K562 (cell line): Measurements from ENCODE around the gene CCDC17. TPM values are rescaled to one million over a fixed set of nuclear protein-coding genes. Genes with fewer than 3 reads are reported as not detected.

Experiments used
- ATAC-seq: fragments of 200-7000 bp; cut with Tn5 transposase; 3 replicates; pipeline ENCODE4 v1.9.1; 2020; ENCODE audit warnings: moderate library complexity
- BruUV-seq: library from RNA; stranded (reverse); fragments of 400-500 nt; replicated peaks from 2 replicates; lab custom pipeline; 2021; lab: Mats Ljungman, UMichigan
- CTCF ChIA-PET: fragments of 300-600 bp; formaldehyde crosslinking; extraction: SDS; loops from one replicate; lab custom pipeline; 2021; ENCODE audit warnings: low intra/inter-chr PET ratio; lab: Yijun Ruan, JAX
- POLR2A ChIA-PET: fragments of 300-600, 350-650 bp; sonication (Branson Sonifier 250); formaldehyde crosslinking; extraction: SDS; loops from one replicate; lab custom pipeline; 2021; ENCODE audit warnings: antibody characterized with exemption, inconsistent platforms; lab: Yijun Ruan, JAX
- DNase-seq, 4 experiments: peaks; one replicate each; pipeline versions ENCODE4 v3.0.0 to v3.0.0-alpha.2; 2011 to 2018; ENCODE audit warnings: low spot score in 3 of 4, mixed read lengths in 3 of 4; ENCODE audit errors: extremely low read depth in 1 of 4
- FAIRE-seq: peaks from 2 replicates; lab custom pipeline; 2011; peaks lifted over from hg19 to GRCh38; lab: Jason Lieb, UNC
- H2AFZ ChIP-seq: 2 replicates; pipeline ENCODE4 v1.6.0; 2011; ENCODE audit warnings: low read depth, low read length, control low read depth, inconsistent platforms
- H3K27ac ChIP-seq: fragments of 200-600 bp; 3 replicates; pipeline ENCODE4 v1.8.0; 2011; ENCODE audit warnings: low read depth, mild to moderate bottlenecking, control low read depth, inconsistent platforms, low read length, moderate library complexity, mixed read lengths; ENCODE audit errors: extremely low read depth
- H3K27me3 ChIP-seq, 2 experiments: fragments of 300-600 bp in 1 of 2; 2 replicates in 1 of 2; 3 replicates in 1 of 2; pipeline versions ENCODE4 v1.6.0 to v1.8.0; 2011; ENCODE audit warnings: inconsistent platforms in 2 of 2, low read length in 2 of 2, mild to moderate bottlenecking in 1 of 2, mixed read lengths in 1 of 2, moderate library complexity in 1 of 2; ENCODE audit not compliant: control insufficient read depth in 2 of 2, insufficient read depth in 2 of 2
- H3K36me3 ChIP-seq: fragments of 300-600 bp; 3 replicates; pipeline ENCODE4 v1.8.0; 2011; ENCODE audit warnings: mild to moderate bottlenecking, low read length, inconsistent platforms; ENCODE audit not compliant: control insufficient read depth, insufficient read depth
- H3K4me1 ChIP-seq, 2 experiments: fragments of 200-600 bp in 1 of 2; replicated peaks in 1 of 2; 2 replicates in 1 of 2; 3 replicates in 1 of 2; pipeline versions ENCODE4 v1.5.1 to v1.8.0; 2011; ENCODE audit warnings: inconsistent platforms in 2 of 2, low read length in 2 of 2, mild to moderate bottlenecking in 1 of 2, mixed read lengths in 1 of 2, moderate library complexity in 1 of 2; ENCODE audit not compliant: control insufficient read depth in 2 of 2, insufficient read depth in 2 of 2
- H3K4me2 ChIP-seq: 2 replicates; pipeline ENCODE4 v1.6.1; 2011; ENCODE audit warnings: low read length, control low read depth, inconsistent platforms, mixed read lengths; ENCODE audit not compliant: insufficient read depth
- H3K4me3 ChIP-seq: fragments of 200-600 bp; sonication (generic), shearing (Covaris generic); 2 replicates; pipeline ENCODE4 v1.5.1; 2016; ENCODE audit warnings: control low read depth, inconsistent platforms
- H3K79me2 ChIP-seq: fragments of 200-600 bp; 3 replicates; pipeline ENCODE4 v1.8.0; 2011; ENCODE audit warnings: low read length, inconsistent platforms; ENCODE audit not compliant: control insufficient read depth, insufficient read depth
- H3K9ac ChIP-seq, 2 experiments: 2 replicates each; pipeline versions ENCODE4 v1.6.0 to v1.6.1; 2011; ENCODE audit warnings: low read depth in 2 of 2, low read length in 2 of 2, control low read depth in 1 of 2, inconsistent platforms in 1 of 2, mild to moderate bottlenecking in 1 of 2, mixed read lengths in 1 of 2; ENCODE audit not compliant: insufficient read depth in 1 of 2
- H3K9me1 ChIP-seq: one replicate; pipeline ENCODE4 v1.6.0; 2011; ENCODE audit warnings: inconsistent platforms, mild to moderate bottlenecking, low read length, moderate library complexity; ENCODE audit not compliant: control insufficient read depth, insufficient read depth
- H3K9me3 ChIP-seq: replicated peaks from 2 replicates; pipeline ENCODE4 v1.5.1; 2011; ENCODE audit warnings: low read depth, low read length, inconsistent platforms; ENCODE audit not compliant: control insufficient read depth, insufficient read depth
- H4K20me1 ChIP-seq: replicated peaks from 2 replicates; pipeline ENCODE4 v1.6.1; 2011; ENCODE audit warnings: low read length, inconsistent platforms, mixed read lengths; ENCODE audit not compliant: control insufficient read depth, insufficient read depth
- ASH1L ChIP-seq: fragments of 450-650 bp; IDR thresholded peaks from 2 replicates; pipeline ENCODE4 v1.6.1; 2018; ENCODE audit warnings: borderline replicate concordance, mild to moderate bottlenecking, low read depth; ENCODE audit not compliant: partially characterized antibody
- ATF1 ChIP-seq, 2 experiments: fragments of 450-650 bp in 1 of 2; IDR thresholded peaks; 2 replicates each; pipeline ENCODE4 v1.6.1; 2016; ENCODE audit warnings: missing compliant biosample characterization in 1 of 2, missing genetic modification characterization in 1 of 2
- CAMTA2 ChIP-seq: fragments of 250-450 bp; sonication (Bioruptor Pico); conservative IDR thresholded peaks from 2 replicates; pipeline ENCODE4 v1.5.1; 2022
- MAX ChIP-seq: sonication (generic); formaldehyde crosslinking; IDR thresholded peaks from 2 replicates; pipeline ENCODE4 v1.9.0; 2022; ENCODE audit warnings: mild to moderate bottlenecking, missing genetic modification reagents
- MED1 ChIP-seq: sonication (generic); formaldehyde crosslinking; IDR thresholded peaks from 2 replicates; pipeline ENCODE4 v1.8.1; 2023; ENCODE audit warnings: missing genetic modification reagents, borderline replicate concordance
- MNT ChIP-seq, 2 experiments: fragments of 450-650 bp; conservative IDR thresholded peaks; 2 replicates each; pipeline ENCODE4 v1.6.1; 2017; ENCODE audit warnings: mild to moderate bottlenecking in 2 of 2, moderate library complexity in 2 of 2
- NFIX ChIP-seq: fragments of 250-450 bp; sonication (Bioruptor Pico); IDR thresholded peaks from 2 replicates; pipeline ENCODE4 v1.4.0; 2020; ENCODE audit warnings: low read depth, mild to moderate bottlenecking, moderate library complexity
- SNAPC5 ChIP-seq: fragments of 250-450 bp; sonication (Bioruptor Pico); IDR thresholded peaks from 2 replicates; pipeline ENCODE4 v1.8.0; 2021; ENCODE audit warnings: moderate library complexity, mild to moderate bottlenecking, inconsistent platforms
- ZBTB11 ChIP-seq, 3 experiments: fragments of 200-800 bp in 1 of 3; fragments of 250-450 bp in 1 of 3; fragments of 450-650 bp in 1 of 3; sonication (Bioruptor Pico) in 1 of 3; sonication (Bioruptor generic) in 1 of 3; formaldehyde crosslinking in 1 of 3; IDR thresholded peaks; 2 replicates each; pipeline versions ENCODE4 v1.6.1 to v1.8.0; 2016 to 2022; ENCODE audit warnings: mild to moderate bottlenecking in 2 of 3, missing genetic modification characterization in 2 of 3, missing compliant biosample characterization in 1 of 3, moderate library complexity in 1 of 3
- ZNF785 ChIP-seq: fragments of 250-450 bp; sonication (Bioruptor Pico); IDR thresholded peaks from 2 replicates; pipeline ENCODE4 v1.4.0; 2020; ENCODE audit warnings: mild to moderate bottlenecking
- WGBS: fragments of 100-300 bp; shearing (Covaris generic); methylation state at CpG from one replicate; pipeline ENCODE4 v1.1.6; 2016; ENCODE audit warnings: low coverage, mixed read lengths; ENCODE audit not compliant: insufficient coverage; ENCODE audit errors: missing lambda C conversion rate; 5-methylcytosine and 5-hydroxymethylcytosine counted together
- in situ Hi-C: fragments of 300-500 bp; cut with MboI; formaldehyde crosslinking; loops from 4 replicates; pipeline ENCODE4 v1.15.0; 2018; ENCODE audit warnings: inconsistent platforms, mixed read lengths
- intact Hi-C: fragments of 100-400 bp; cut with micrococcal nuclease; formaldehyde crosslinking; loops from 2 replicates; pipeline ENCODE4 v1.14.2; 2022
- polyA plus RNA-seq, 8 experiments: library from polyadenylated mRNA; depleted of rRNA in 4 of 8; stranded (reverse) in 5 of 8; unstranded in 3 of 8; fragments of >200 nt; fragmentation: Nextera tagmentation in 2 of 8; fragmentation: Illumina TruSeq in 1 of 8; extraction: Ambion mirVana in 2 of 8; extraction: Trizol in 1 of 8; gene quantifications; 2 replicates each; pipeline versions ENCODE4 v1.2.1 to v1.2.3, GENCODE V29; 2011 to 2014; ENCODE audit warnings: inconsistent platforms in 1 of 8, missing spikeins in 1 of 8
- total RNA-seq, 7 experiments: library from RNA; depleted of rRNA in 6 of 7; stranded (reverse); fragments of >200 nt in 6 of 7; fragmentation: Illumina TruSeq in 2 of 7; extraction: Trizol in 2 of 7; gene quantifications; 2 replicates each; pipeline versions ENCODE4 v1.2.1 to v1.2.3, GENCODE V29; 2011 to 2021; ENCODE audit warnings: low replicate concordance in 1 of 7
- TF ChIP-seq, protein P1 (sequence below): fragments of 250-450 bp; sonication (Bioruptor Pico); IDR thresholded peaks from 2 replicates; pipeline ENCODE4 v1.5.0; 2021; ENCODE audit warnings: mild to moderate bottlenecking, borderline replicate concordance

CCDC17 gene
- total and polyA plus RNA-seq, 9 of the 15 experiments (the other 6 are each of a cell fraction or from before 2014, with no cell fraction given): 0.20 to 2.4 (median 0.85) TPM

- CTCF ChIA-PET: no interaction called here
- BruUV-seq: TSS peak; percentile 67
- intact Hi-C loops (loop anchor here (5.0 kb wide), 2 partner anchors 103 to 168 kb away; partner anchors contain the start of genes GPBP1L1, IPP and TMEM69), in situ Hi-C loops (no loop called here)
- H3K27ac ChIP-seq: peak within 1 kb of the TSS; percentile 97
- FAIRE-seq (peak; percentile 37), ATAC-seq (peak; percentile 82), DNase-seq (peak; percentile 92 to 98 (median 94))
- H3K4me3 ChIP-seq: peak within 1 kb of the TSS; percentile 88
- H3K27me3 ChIP-seq: no peaks in the 10 kb centered on the region
- peak within 1 kb of the TSS; percentile 99 to 100 for H3K9ac ChIP-seq
- POLR2A ChIA-PET: interaction anchor here (0.6 to 10.2 kb wide), 52 partner anchors 9 to 862 kb away, joined by 3 to 142 read pairs (median 4); partner anchors contain the start of genes AKR1A1, CCDC163, GPBP1L1 and HECTD3
- WGBS: 1% methylated on average over 39 of the region's 41 CpGs
- peaks cover 36% of the 10 kb centered on the region for H3K36me3 ChIP-seq
- peaks cover 3% of the 10 kb centered on the region for H3K9me1 ChIP-seq
- peaks cover 53% of the 10 kb centered on the region for H3K79me2 ChIP-seq
- H3K4me2 ChIP-seq: peak within 1 kb of the TSS; percentile 99
- H2AFZ ChIP-seq: peak within 1 kb of the TSS; percentile 100
- H3K9me3 ChIP-seq: no peaks in the 10 kb centered on the region
- peaks cover 29% of the 10 kb centered on the region for H4K20me1 ChIP-seq
- peaks cover 6 to 27% of the 10 kb centered on the region in 2 experiments; a peak in 4 of 5 replicates for H3K4me1 ChIP-seq
- no peak for TF ChIP-seq ATF1 (CRISPR knock-in tag; IDR thresholded peaks at IDR 0.05)
- peak; percentile 93 for TF ChIP-seq ATF1 (tag; IDR thresholded peaks at IDR 0.05)
- TF ChIP-seq ZNF785 (CRISPR knock-in tag): no peak
- no peak for TF ChIP-seq MED1 (CRISPR knock-in tag)
- TF ChIP-seq, protein P1, sequence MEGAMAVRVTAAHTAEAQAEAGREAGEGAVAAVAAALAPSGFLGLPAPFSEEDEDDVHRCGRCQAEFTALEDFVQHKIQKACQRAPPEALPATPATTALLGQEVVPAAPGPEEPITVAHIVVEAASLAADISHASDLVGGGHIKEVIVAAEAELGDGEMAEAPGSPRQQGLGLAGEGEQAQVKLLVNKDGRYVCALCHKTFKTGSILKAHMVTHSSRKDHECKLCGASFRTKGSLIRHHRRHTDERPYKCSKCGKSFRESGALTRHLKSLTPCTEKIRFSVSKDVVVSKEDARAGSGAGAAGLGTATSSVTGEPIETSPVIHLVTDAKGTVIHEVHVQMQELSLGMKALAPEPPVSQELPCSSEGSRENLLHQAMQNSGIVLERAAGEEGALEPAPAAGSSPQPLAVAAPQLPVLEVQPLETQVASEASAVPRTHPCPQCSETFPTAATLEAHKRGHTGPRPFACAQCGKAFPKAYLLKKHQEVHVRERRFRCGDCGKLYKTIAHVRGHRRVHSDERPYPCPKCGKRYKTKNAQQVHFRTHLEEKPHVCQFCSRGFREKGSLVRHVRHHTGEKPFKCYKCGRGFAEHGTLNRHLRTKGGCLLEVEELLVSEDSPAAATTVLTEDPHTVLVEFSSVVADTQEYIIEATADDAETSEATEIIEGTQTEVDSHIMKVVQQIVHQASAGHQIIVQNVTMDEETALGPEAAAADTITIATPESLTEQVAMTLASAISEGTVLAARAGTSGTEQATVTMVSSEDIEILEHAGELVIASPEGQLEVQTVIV: no peak
- no peak for TF ChIP-seq NFIX (CRISPR knock-in tag)
- 0 out of 2 replicates have a peak, but pooled peaks have one; percentile 23 for TF ChIP-seq CAMTA2 (CRISPR knock-in tag)
- no peak for TF ChIP-seq MAX (CRISPR knock-in tag)
- TF ChIP-seq MNT (conservative IDR thresholded peaks at IDR 0.05): peak; percentile 72 to 88
- peak; percentile 59 for TF ChIP-seq ASH1L
- TF ChIP-seq SNAPC5 (CRISPR knock-in tag): no peak
- TF ChIP-seq ZBTB11 (CRISPR knock-in tag; IDR thresholded peaks at IDR 0.05): peak in 1 of 3 experiments; percentile 70; a peak in 1 of 6 replicates
Measured at GRCh38 chr1:45583666-45584350, 40.0 kb downstream of the CCDC17 start, which contains the start of gene NASP. Gene NASP, plus strand, starts transcription at chr1:45584041. Its CDS starts 106 bp downstream, at chr1:45584147.
